ENCODE results near the gene EHBP1.

Gene EHBP1

GRCh38 chr2:62691186-62691585 is 14.3 kb upstream of the EHBP1 start (continued):
- TF ChIP-seq ZNF449 (tag by site-specific recombination; IDR thresholded peaks at IDR 0.05) = no peak
- no peak for TF ChIP-seq CTCF (tag by site-specific recombination; IDR thresholded peaks at IDR 0.05)
- TF ChIP-seq ZNF660 (tag by site-specific recombination; IDR thresholded peaks at IDR 0.05) = no peak
- no peak for TF ChIP-seq ZNF530 (tag by site-specific recombination; IDR thresholded peaks at IDR 0.05; ENCODE audit: low read depth)
- no peak for TF ChIP-seq SP7 (tag by site-specific recombination; IDR thresholded peaks at IDR 0.05)
- no peak for TF ChIP-seq ZNF704 (tag by site-specific recombination; IDR thresholded peaks at IDR 0.05)

- POLR2A ChIA-PET = interaction anchor here (1.7 kb wide), 1 partner anchor 13 kb away, joined by 5 read pairs; the partner anchor contains the start of gene EHBP1
- no peak for TF ChIP-seq ZNF610 (tag by site-specific recombination; IDR thresholded peaks at IDR 0.05; ENCODE audit: borderline replicate concordance)
- no peak for TF ChIP-seq ZNF837 (tag by site-specific recombination; IDR thresholded peaks at IDR 0.05)
- TF ChIP-seq ZNF174 (tag by site-specific recombination; IDR thresholded peaks at IDR 0.05) = no peak
- TF ChIP-seq ZBTB7A (tag by site-specific recombination; IDR thresholded peaks at IDR 0.05; ENCODE audit: low read depth) = no peak
- TF ChIP-seq ZSCAN16 (tag by site-specific recombination; IDR thresholded peaks at IDR 0.05) = no peak
- no peak for TF ChIP-seq SP2 (tag by site-specific recombination; IDR thresholded peaks at IDR 0.05)
- TF ChIP-seq ZNF549 (tag by site-specific recombination; IDR thresholded peaks at IDR 0.05) = no peak
- TF ChIP-seq ZNF626 (tag by site-specific recombination; IDR thresholded peaks at IDR 0.05) = no peak
- TF ChIP-seq ZNF18 (tag by site-specific recombination; IDR thresholded peaks at IDR 0.05) = no peak
- TF ChIP-seq RBAK (tag by site-specific recombination; IDR thresholded peaks at IDR 0.05) = no peak
- TF ChIP-seq SP3 (tag by site-specific recombination; IDR thresholded peaks at IDR 0.05) = no peak
- no peak for TF ChIP-seq ZNF366 (tag by site-specific recombination; conservative IDR thresholded peaks at IDR 0.05)
- TF ChIP-seq SALL2 (tag by site-specific recombination; IDR thresholded peaks at IDR 0.05; ENCODE audit: borderline replicate concordance) = no peak
- no peak for TF ChIP-seq ZNF2 (tag by site-specific recombination; IDR thresholded peaks at IDR 0.05)
- TF ChIP-seq ZNF777 (tag by site-specific recombination; IDR thresholded peaks at IDR 0.05; ENCODE audit: borderline replicate concordance) = no peak
- TF ChIP-seq ZNF843 (tag by site-specific recombination; IDR thresholded peaks at IDR 0.05) = no peak
- no peak for TF ChIP-seq ZNF16 (tag by site-specific recombination; IDR thresholded peaks at IDR 0.05; ENCODE audit: low read depth)
- Histone ChIP-seq H3K9me3 (ENCODE audit: control insufficient read depth, insufficient read depth, low read depth, low read length) (no peaks in the 10 kb centered on the region), H3K4me1 (ENCODE audit: control insufficient read depth, insufficient read depth, low read length) (no peaks in the 10 kb centered on the region), H3K36me3 (ENCODE audit: control insufficient read depth in 2 of 2, insufficient read depth in 1 of 2, low read length in 2 of 2) (no peaks in the 10 kb centered on the region), H3K4me3 (ENCODE audit: low read depth, low read length) (no peak overlapping the region), H3K27ac (ENCODE audit: extremely low read depth, low read depth, low read length) (no peak overlapping the region)
- CTCF ChIA-PET = no interaction called here
These were observed 13.3 kb upstream of the EHBP1 start for GRCh38 chr2:62692225-62692624.
